T-helper 17 cell (primary cell): ENCODE results near the gene EPHA6. TPM values are rescaled to one million over a fixed set of nuclear protein-coding genes. Genes with fewer than 3 reads are reported as not detected.
"Not testable (repeated sequence)": the region's sequence is repeated elsewhere in the genome, so short reads cannot be mapped to it uniquely, and the experiment has no call there.

Experiments used
- ATAC-seq: fragments of 150-1000 bp; cut with Tn5 transposase; 2 replicates; pipeline ENCODE4 v1.10.0; 2021; ENCODE audit warnings: mild to moderate bottlenecking, moderate library complexity
- DNase-seq, 3 donors: peaks; one replicate each; pipeline versions ENCODE4 v3.0.0 to v3.0.0-alpha.2; 2020 to 2021
- H3K9me3 ChIP-seq: one replicate; pipeline ENCODE4 v1.7.0; 2013; ENCODE audit warnings: low read length, mild to moderate bottlenecking; ENCODE audit not compliant: control insufficient read depth, poor library complexity, severe bottlenecking
- H3K27ac Mint-ChIP-seq: one replicate; pipeline ENCODE4 v1.8.0; 2022; ENCODE audit warnings: mild to moderate bottlenecking, moderate library complexity, mixed read lengths
- H3K27me3 Mint-ChIP-seq: one replicate; pipeline ENCODE4 v1.8.0; 2022; ENCODE audit warnings: mixed read lengths
- H3K36me3 Mint-ChIP-seq: one replicate; pipeline ENCODE4 v1.8.0; 2022; ENCODE audit warnings: low read depth, mixed read lengths
- H3K4me1 Mint-ChIP-seq: one replicate; pipeline ENCODE4 v1.8.0; 2022; ENCODE audit warnings: mild to moderate bottlenecking, mixed read lengths
- H3K4me3 Mint-ChIP-seq: one replicate; pipeline ENCODE4 v1.8.0; 2022; ENCODE audit warnings: mild to moderate bottlenecking, moderate library complexity, mixed read lengths
- total RNA-seq, 4 donors: library from RNA in 2 of 4; stranded (reverse) in 2 of 4; gene quantifications; one replicate each; pipeline ENCODE4 v1.2.3 and lab custom pipeline; 2022 to 2026

The EPHA6 gene
- total RNA-seq, 2 donors from 2014 or later = not detected

DNA sequence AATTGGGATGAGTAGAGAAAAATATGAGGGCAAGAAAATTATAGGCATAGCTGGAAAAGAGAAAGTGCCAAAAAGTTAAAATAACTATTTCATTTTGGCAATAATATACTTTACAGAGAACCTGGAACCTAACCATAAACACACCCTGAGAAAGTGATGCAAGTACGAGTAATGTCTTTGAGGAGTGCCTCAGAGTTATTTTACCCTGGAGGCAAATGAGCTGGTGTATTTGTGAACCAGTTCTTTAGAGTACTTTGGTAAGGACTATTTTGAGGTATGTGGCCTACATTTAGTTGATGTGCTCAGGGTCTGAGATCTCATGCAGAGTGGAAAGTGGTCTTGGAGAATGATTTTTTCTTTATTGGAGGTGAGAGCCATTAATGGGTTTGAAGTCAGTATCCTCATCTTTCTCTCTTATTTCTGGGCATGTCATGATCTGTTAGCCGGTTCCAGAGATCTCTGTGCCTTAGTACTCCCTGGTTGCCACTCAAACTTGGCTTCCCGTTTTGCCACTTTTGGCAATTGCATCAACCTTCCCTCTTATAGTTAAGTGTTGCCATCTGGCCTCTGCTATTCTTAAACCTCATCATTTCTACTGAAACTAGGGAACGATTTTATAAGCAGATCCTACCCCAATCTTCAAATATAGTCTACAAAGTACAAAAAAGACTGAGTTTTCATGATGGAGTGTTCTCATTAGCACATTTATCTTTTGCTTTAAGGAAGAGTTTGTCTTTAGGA lies 145.7 kb downstream of the EPHA6 start:
- no peaks in the 10 kb centered on the region for H3K4me1 Mint-ChIP-seq
- no peaks in the 10 kb centered on the region for H3K27me3 Mint-ChIP-seq
- H3K9me3 ChIP-seq = no peaks in the 10 kb centered on the region
- no peak for DNase-seq
- no peaks in the 10 kb centered on the region for H3K36me3 Mint-ChIP-seq
- no peak for ATAC-seq
- H3K27ac Mint-ChIP-seq = no peak overlapping the region
- H3K4me3 Mint-ChIP-seq = no peak overlapping the region

GRCh38 chr3:96960661-96961330 lies 146.4 kb downstream of the EPHA6 start:
- no peak for DNase-seq
- H3K27me3 Mint-ChIP-seq = no peaks in the 10 kb centered on the region
- no peak overlapping the region for H3K4me3 Mint-ChIP-seq
- no peaks in the 10 kb centered on the region for H3K9me3 ChIP-seq
- no peak overlapping the region for H3K27ac Mint-ChIP-seq
- H3K4me1 Mint-ChIP-seq = no peaks in the 10 kb centered on the region
- no peak for ATAC-seq
- H3K36me3 Mint-ChIP-seq = no peaks in the 10 kb centered on the region

DNA sequence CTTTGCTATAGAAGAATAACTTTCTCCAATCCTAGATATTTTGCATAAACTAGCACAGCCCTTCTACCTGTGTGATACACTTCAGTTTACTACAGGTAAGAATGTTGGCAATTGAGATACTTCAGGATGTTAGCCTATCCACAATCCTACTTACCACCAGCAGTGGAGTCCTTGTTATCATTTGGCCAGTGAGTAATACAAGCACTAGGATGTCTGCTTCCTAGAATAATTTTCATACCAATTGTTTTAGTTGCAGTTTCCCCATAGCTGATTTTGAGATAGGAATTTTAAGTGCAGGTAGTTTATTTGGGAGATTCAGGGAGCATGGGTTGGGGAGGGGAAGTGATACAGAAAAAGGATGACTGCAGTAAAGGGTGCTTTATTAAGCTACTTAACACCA lies 147.2 kb downstream of the EPHA6 start:
- H3K4me1 Mint-ChIP-seq = no peaks in the 10 kb centered on the region
- H3K27me3 Mint-ChIP-seq = no peaks in the 10 kb centered on the region
- no peaks in the 10 kb centered on the region for H3K36me3 Mint-ChIP-seq
- H3K9me3 ChIP-seq = no peaks in the 10 kb centered on the region
- no peak overlapping the region for H3K27ac Mint-ChIP-seq
- ATAC-seq (no peak), DNase-seq (no peak)
- H3K4me3 Mint-ChIP-seq = no peak overlapping the region

GRCh38 chr3:96966181-96966929 lies 152.0 kb downstream of the EPHA6 start:
- ATAC-seq (no peak), DNase-seq (no peak)
- no peaks in the 10 kb centered on the region for H3K27me3 Mint-ChIP-seq
- no peaks in the 10 kb centered on the region for H3K36me3 Mint-ChIP-seq
- H3K27ac Mint-ChIP-seq = no peak overlapping the region
- H3K4me1 Mint-ChIP-seq = no peaks in the 10 kb centered on the region
- no peaks in the 10 kb centered on the region for H3K9me3 ChIP-seq
- no peak overlapping the region for H3K4me3 Mint-ChIP-seq

DNA sequence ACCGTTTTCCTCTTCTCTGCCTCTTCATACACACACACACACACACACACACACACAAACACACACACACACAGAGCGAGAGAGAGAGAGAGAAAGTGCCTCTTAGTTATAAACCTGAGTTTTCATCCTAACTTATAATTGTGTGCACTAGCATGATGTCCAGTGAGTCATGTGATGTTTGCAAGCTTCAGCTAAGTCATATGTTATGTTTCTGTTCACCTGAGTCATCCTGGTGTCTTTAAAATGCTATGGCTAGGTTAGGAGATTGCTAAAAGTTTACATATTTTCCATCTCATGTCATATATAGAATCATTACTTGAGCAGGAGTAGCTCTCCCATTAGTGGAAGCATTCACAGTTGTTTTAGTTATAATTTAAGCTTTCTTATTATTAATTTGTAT lies 155.8 kb downstream of the EPHA6 start:
- DNase-seq (no peak), ATAC-seq (no peak)
- Mint-ChIP-seq H3K27ac (no peak overlapping the region), H3K4me3 (no peak overlapping the region), H3K36me3 (no peaks in the 10 kb centered on the region), H3K27me3 (no peaks in the 10 kb centered on the region), H3K4me1 (no peaks in the 10 kb centered on the region)
- H3K9me3 ChIP-seq = no peaks in the 10 kb centered on the region

GRCh38 chr3:96977671-96978070 lies 163.3 kb downstream of the EPHA6 start:
- no peaks in the 10 kb centered on the region for H3K27me3 Mint-ChIP-seq
- H3K9me3 ChIP-seq = no peaks in the 10 kb centered on the region
- H3K4me1 Mint-ChIP-seq = no peaks in the 10 kb centered on the region
- DNase-seq (no peak), ATAC-seq (no peak)
- no peaks in the 10 kb centered on the region for H3K36me3 Mint-ChIP-seq
- no peak overlapping the region for H3K4me3 Mint-ChIP-seq
- H3K27ac Mint-ChIP-seq = no peak overlapping the region

- not testable (repeated sequence) for H3K9me3 ChIP-seq, H3K36me3 Mint-ChIP-seq, H3K4me3 Mint-ChIP-seq, H3K4me1 Mint-ChIP-seq, H3K27ac Mint-ChIP-seq, H3K27me3 Mint-ChIP-seq, DNase-seq, ATAC-seq
These were observed 169.3 kb downstream of the EPHA6 start for GRCh38 chr3:96983716-96984115.

DNA sequence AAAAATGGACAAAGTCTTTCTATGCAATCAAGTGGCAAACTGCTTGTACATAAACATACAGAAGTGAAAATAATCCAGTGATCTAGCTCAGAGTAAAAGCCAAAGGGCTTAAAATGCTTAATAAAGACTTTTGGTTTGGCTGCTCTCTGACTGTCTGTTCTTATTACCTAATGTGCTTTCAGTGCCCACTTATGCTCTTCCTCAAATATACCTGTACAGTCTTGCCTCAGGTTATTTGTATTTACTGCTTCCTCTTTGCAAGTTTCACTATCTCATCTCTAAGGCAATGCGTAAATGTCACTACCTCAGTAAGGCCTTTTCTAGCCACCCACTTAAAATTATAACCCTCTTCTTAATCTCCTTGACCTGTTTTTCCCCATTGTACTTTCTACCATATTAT lies 171.8 kb downstream of the EPHA6 start:
- Mint-ChIP-seq H3K4me1 (no peaks in the 10 kb centered on the region), H3K4me3 (no peak overlapping the region), H3K36me3 (no peaks in the 10 kb centered on the region), H3K27me3 (no peaks in the 10 kb centered on the region), H3K27ac (no peak overlapping the region)
- H3K9me3 ChIP-seq = no peaks in the 10 kb centered on the region
- DNase-seq (no peak), ATAC-seq (no peak)

GRCh38 chr3:96991231-96991630 lies 176.8 kb downstream of the EPHA6 start:
- Mint-ChIP-seq H3K27me3 (no peaks in the 10 kb centered on the region), H3K4me3 (no peak overlapping the region), H3K27ac (no peak overlapping the region), H3K36me3 (no peaks in the 10 kb centered on the region), H3K4me1 (no peaks in the 10 kb centered on the region)
- ATAC-seq (no peak), DNase-seq (no peak)
- H3K9me3 ChIP-seq = no peaks in the 10 kb centered on the region

DNA sequence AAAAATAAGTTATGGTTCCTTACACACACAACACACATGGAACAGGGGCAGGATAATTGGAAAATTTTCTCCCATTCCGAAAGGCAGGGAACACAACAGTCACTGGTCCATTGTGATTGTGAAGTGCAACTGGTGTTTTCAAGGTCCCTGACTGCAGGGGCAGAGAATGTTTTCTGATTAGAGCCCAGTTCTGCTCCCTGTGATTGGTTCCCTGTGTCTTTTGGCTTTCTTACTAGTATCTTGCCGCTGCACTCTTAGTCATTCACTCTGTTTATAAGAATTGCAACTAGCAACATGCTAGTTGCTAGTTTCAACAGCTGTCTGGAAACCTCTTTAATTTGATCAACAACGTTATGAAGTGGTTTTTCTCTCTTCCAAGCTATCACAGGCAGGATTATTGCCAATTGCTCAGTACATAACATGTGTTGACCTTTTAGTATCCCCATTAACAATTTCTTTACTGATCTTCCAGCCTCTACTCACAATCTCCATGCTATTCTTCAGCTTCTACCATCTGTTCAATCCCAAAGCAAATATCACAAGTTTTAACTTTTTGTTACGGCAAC lies 177.5 kb downstream of the EPHA6 start:
- DNase-seq = no peak
- no peaks in the 10 kb centered on the region for H3K4me1 Mint-ChIP-seq

DNA sequence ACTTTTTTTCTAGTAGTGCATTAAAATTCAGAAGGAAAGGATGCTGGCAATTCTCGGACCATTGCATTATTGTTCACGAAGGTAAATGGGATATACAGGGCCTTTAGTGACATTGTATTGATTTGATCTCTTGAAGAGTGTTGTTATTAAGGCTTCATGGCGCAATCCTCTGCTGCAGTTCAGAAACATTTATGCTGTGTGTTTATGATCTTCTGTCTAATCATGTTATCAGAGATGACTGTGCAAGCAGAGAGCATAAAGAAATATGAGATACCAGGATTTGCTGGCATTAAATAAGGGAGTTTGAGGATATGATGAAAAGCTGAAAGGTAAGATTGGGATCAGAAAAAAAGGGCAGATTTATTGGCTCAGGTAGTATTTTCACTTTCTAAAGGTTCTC lies 180.6 kb downstream of the EPHA6 start:
- no peak for DNase-seq
- no peaks in the 10 kb centered on the region for H3K36me3 Mint-ChIP-seq
- H3K4me1 Mint-ChIP-seq = peaks cover 2% of the 10 kb centered on the region
- H3K27me3 Mint-ChIP-seq = no peaks in the 10 kb centered on the region
- no peak overlapping the region for H3K27ac Mint-ChIP-seq
- H3K4me3 Mint-ChIP-seq = no peak overlapping the region
- no peak for ATAC-seq
- no peaks in the 10 kb centered on the region for H3K9me3 ChIP-seq

More for the DNA sequence above, 177.5 kb downstream of the EPHA6 start:
- ATAC-seq = no peak
- Mint-ChIP-seq H3K27me3 (no peaks in the 10 kb centered on the region), H3K27ac (no peak overlapping the region), H3K4me3 (no peak overlapping the region), H3K36me3 (no peaks in the 10 kb centered on the region)
- no peaks in the 10 kb centered on the region for H3K9me3 ChIP-seq

- DNase-seq = no peak
- Mint-ChIP-seq H3K4me3 (no peak overlapping the region), H3K27me3 (no peaks in the 10 kb centered on the region), H3K36me3 (no peaks in the 10 kb centered on the region), H3K27ac (no peak overlapping the region), H3K4me1 (peaks cover 2% of the 10 kb centered on the region)
- no peak for ATAC-seq
- H3K9me3 ChIP-seq = no peaks in the 10 kb centered on the region
These were observed 181.6 kb downstream of the EPHA6 start for GRCh38 chr3:96996009-96996408.

DNA sequence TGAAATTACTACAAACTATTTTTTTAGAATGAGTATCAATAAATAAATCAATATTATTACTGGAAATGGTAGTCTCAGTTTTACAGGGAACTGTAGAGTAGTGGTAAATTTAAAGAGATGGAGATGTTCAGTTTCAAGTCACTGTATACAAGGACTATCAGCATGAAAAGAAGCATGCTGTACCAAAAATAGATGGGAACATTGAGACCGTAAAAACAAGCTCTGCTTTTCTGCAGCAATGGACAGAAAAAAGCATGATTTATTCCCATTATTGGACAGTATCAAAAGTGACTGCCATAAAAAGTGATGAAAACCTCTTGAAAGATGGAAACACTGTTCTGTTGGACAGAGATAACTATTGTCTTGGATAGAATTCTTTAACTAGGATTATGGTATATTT lies 187.2 kb downstream of the EPHA6 start:
- ATAC-seq = no peak
- H3K9me3 ChIP-seq = no peaks in the 10 kb centered on the region
- DNase-seq = no peak
- Mint-ChIP-seq H3K36me3 (no peaks in the 10 kb centered on the region), H3K4me1 (peaks cover 2% of the 10 kb centered on the region), H3K27ac (no peak overlapping the region), H3K27me3 (no peaks in the 10 kb centered on the region), H3K4me3 (no peak overlapping the region)
